LNCAP (cell line): ENCODE measurements around the gene SH3TC1.

ENCODE experiments used
- CTCF ChIP-seq: fragments of 450-650 bp; IDR thresholded peaks from 2 replicates; pipeline ENCODE4 v1.5.1; 2017; ENCODE audit warnings: mild to moderate bottlenecking

Gene SH3TC1

GRCh38 chr4:8285143-8285975 is 86.3 kb downstream of the SH3TC1 start:
- TF ChIP-seq CTCF, result no peak

- TF ChIP-seq CTCF, result no peak
Measured at GRCh38 chr4:8285976-8286718, 87.1 kb downstream of the SH3TC1 start.

GRCh38 chr4:8286719-8287342 is 87.7 kb downstream of the SH3TC1 start:
- no peak for TF ChIP-seq CTCF

GRCh38 chr4:8287343-8288280 is 88.5 kb downstream of the SH3TC1 start:
- TF ChIP-seq CTCF, result no peak

GRCh38 chr4:8289151-8289750 is 90.2 kb downstream of the SH3TC1 start:
- no peak for TF ChIP-seq CTCF

DNA sequence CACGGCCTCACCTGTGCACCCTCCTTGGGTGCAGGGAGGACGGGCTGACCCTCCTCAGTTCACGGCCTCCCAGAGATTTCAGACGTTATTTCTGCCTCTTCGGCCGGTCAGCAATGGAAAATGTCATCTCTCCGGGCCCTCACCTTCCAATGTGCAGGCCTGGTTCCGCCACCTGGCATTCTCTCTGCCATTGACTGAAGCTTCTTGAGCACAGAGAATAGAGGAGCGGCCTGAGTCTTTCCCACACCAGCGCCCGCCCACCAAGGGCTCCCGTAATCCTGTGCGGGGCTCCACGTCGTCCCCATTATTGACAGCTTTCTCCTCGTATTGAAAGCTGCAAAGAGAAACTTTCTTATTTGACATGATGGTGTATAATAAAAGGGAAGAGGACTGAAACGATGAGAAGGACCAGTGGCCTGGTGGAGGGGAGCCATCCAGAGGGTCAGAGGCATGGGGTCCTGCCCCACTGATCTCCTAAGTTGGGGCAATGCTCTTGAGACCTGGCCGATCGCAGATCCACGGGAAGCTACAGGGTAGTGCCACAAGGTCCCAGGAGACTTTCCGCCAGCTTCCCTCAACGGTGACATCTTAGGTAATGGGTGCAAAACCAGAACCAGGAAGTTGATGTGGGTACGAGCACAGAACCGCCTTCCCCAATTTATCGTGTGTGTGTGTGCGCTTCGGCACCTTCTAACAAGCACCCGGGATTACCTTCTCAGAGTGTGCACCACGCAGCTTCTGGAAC is 91.0 kb downstream of the SH3TC1 start:
- TF ChIP-seq CTCF, result no peak
